B cell (primary cell): ENCODE measurements around the gene SMURF1. TPM values are rescaled to one million over a fixed set of nuclear protein-coding genes. Genes with fewer than 3 reads are reported as not detected.

Experiments used
- ATAC-seq: fragments of 200-7000 bp; cut with Tn5 transposase; one replicate; pipeline ENCODE4 v1.10.0; 2021; ENCODE audit warnings: low read depth, mild to moderate bottlenecking, moderate number of reproducible peaks, moderate library complexity
- CTCF ChIA-PET: fragments of 350-600 bp; sonication (Branson Sonifier 250); formaldehyde crosslinking; loops from one replicate; lab custom pipeline; 2021; ENCODE audit warnings: antibody characterized with exemption, inconsistent platforms; lab: Charles Lee
- POLR2A ChIA-PET: fragments of 350-600 bp; sonication (Branson Sonifier 250); formaldehyde crosslinking; loops from one replicate; lab custom pipeline; 2021; ENCODE audit warnings: antibody characterized with exemption; lab: Charles Lee
- DNase-seq: peaks from one replicate; pipeline ENCODE4 v3.0.0; 2013
- H2AFZ ChIP-seq: 2 replicates; pipeline ENCODE4 v1.6.1; 2012; ENCODE audit warnings: mild to moderate bottlenecking, low read depth, low read length; ENCODE audit not compliant: insufficient read depth, poor library complexity, severe bottlenecking
- H3K27ac ChIP-seq, 2 donors: 1 replicate in 1 of 2; 2 replicates in 1 of 2; pipeline ENCODE4 v1.5.1; 2012 to 2013; ENCODE audit warnings: low read length in 2 of 2, mild to moderate bottlenecking in 2 of 2, moderate library complexity in 1 of 2
- H3K27me3 ChIP-seq, 4 experiments: fragments of 200-600 bp in 1 of 4; sonication (generic) in 1 of 4; replicated peaks in 1 of 4; 1 replicate in 2 of 4; 2 replicates in 2 of 4; pipeline versions ENCODE4 v1.6.1 to v1.7.0; 2013 to 2016; ENCODE audit warnings: low read length in 3 of 4, mild to moderate bottlenecking in 2 of 4, mixed read lengths in 1 of 4, moderate library complexity in 1 of 4; ENCODE audit not compliant: insufficient read depth in 4 of 4, control insufficient read depth in 3 of 4; ENCODE audit errors: control extremely low read depth in 1 of 4
- H3K36me3 ChIP-seq, 2 experiments: replicated peaks in 1 of 2; 1 replicate in 1 of 2; 2 replicates in 1 of 2; pipeline versions ENCODE4 v1.6.1 to v1.7.1; 2013; ENCODE audit warnings: low read length in 1 of 2; ENCODE audit not compliant: insufficient read depth in 2 of 2, control insufficient read depth in 1 of 2; ENCODE audit errors: control extremely low read depth in 1 of 2, extremely low read depth in 1 of 2
- H3K4me1 ChIP-seq, 2 donors: fragments of 200-600 bp in 1 of 2; sonication (generic) in 1 of 2; 1 replicate in 1 of 2; 2 replicates in 1 of 2; pipeline versions ENCODE4 v1.5.1 to v1.6.1; 2013 to 2017; ENCODE audit warnings: low read length in 2 of 2; ENCODE audit not compliant: control insufficient read depth in 2 of 2, insufficient read depth in 2 of 2
- H3K4me2 ChIP-seq: replicated peaks from 2 replicates; pipeline ENCODE3; 2012; ENCODE audit warnings: mild to moderate bottlenecking, low read depth, low read length; ENCODE audit not compliant: poor library complexity, severe bottlenecking
- H3K4me3 ChIP-seq, 5 experiments: fragments of 200-600 bp in 1 of 5; sonication (generic) in 1 of 5; 1 replicate in 3 of 5; 2 replicates in 2 of 5; pipeline versions ENCODE4 v1.5.1 to v1.7.0; 2011 to 2016; ENCODE audit warnings: low read length in 4 of 5, mild to moderate bottlenecking in 4 of 5, low read depth in 2 of 5, control low read depth in 1 of 5, moderate library complexity in 1 of 5; ENCODE audit not compliant: insufficient read depth in 1 of 5; ENCODE audit errors: control extremely low read depth in 1 of 5, extremely low read depth in 1 of 5
- H3K79me2 ChIP-seq: fragments of 200-600 bp; sonication (generic); one replicate; pipeline ENCODE4 v1.6.0; 2016; ENCODE audit warnings: low read length; ENCODE audit not compliant: control insufficient read depth, insufficient read depth
- H3K9ac ChIP-seq: fragments of 200-600 bp; sonication (generic); 2 replicates; pipeline ENCODE4 v1.6.1; 2017; ENCODE audit warnings: mild to moderate bottlenecking, low read length, moderate library complexity
- H3K9me3 ChIP-seq, 3 donors: one replicate each; pipeline versions ENCODE4 v1.6.1 to v1.7.1; 2013; ENCODE audit warnings: low read length in 2 of 3; ENCODE audit not compliant: control insufficient read depth in 2 of 3, insufficient read depth in 1 of 3; ENCODE audit errors: control extremely low read depth in 1 of 3
- H4K20me1 ChIP-seq: 2 replicates; pipeline ENCODE4 v1.6.0; 2012; ENCODE audit warnings: mild to moderate bottlenecking, low read length; ENCODE audit not compliant: insufficient read depth, control insufficient read depth, poor library complexity, severe bottlenecking
- H3K27ac Mint-ChIP-seq: one replicate; pipeline ENCODE4 v1.8.0; 2021; ENCODE audit warnings: mixed read lengths
- H3K27me3 Mint-ChIP-seq: one replicate; pipeline ENCODE4 v1.8.0; 2021; ENCODE audit warnings: mixed read lengths
- H3K4me1 Mint-ChIP-seq: one replicate; pipeline ENCODE4 v1.8.0; 2021; ENCODE audit warnings: mixed read lengths
- H3K4me3 Mint-ChIP-seq: one replicate; pipeline ENCODE4 v1.8.0; 2021; ENCODE audit warnings: mixed read lengths
- H3K9me3 Mint-ChIP-seq: one replicate; pipeline ENCODE4 v1.8.0; 2022; ENCODE audit warnings: mixed read lengths; ENCODE audit not compliant: insufficient read depth
- EZH2 ChIP-seq: IDR thresholded peaks from 2 replicates; pipeline ENCODE4 v1.6.1; 2012; ENCODE audit warnings: borderline replicate concordance, low read depth, mild to moderate bottlenecking, moderate library complexity, low read length; ENCODE audit not compliant: insufficient read depth, poor library complexity, severe bottlenecking
- WGBS: methylation state at CpG from one replicate; pipeline ENCODE4 v1.1.5; 2013; ENCODE audit warnings: missing lambda C conversion rate; ENCODE audit not compliant: insufficient coverage; 5-methylcytosine and 5-hydroxymethylcytosine counted together
- intact Hi-C: fragments of 100-400 bp; cut with micrococcal nuclease; formaldehyde crosslinking; loops from one replicate; pipeline ENCODE4 v1.10.0; 2022
- polyA plus RNA-seq: library from polyadenylated mRNA; depleted of rRNA; stranded (reverse); fragments of >200 nt; gene quantifications from 2 replicates; pipeline ENCODE4 v1.2.3, GENCODE V29; 2012
- total RNA-seq, 2 donors: library from RNA; stranded (reverse); fragments of 120-200 nt in 1 of 2; gene quantifications; 1 replicate in 1 of 2; 2 replicates in 1 of 2; pipeline versions ENCODE4 v1.2.3 to v1.2.4, GENCODE V29; 2013 to 2022
- TF ChIP-seq, protein P1 (sequence below): fragments of 200-600 bp; IDR thresholded peaks from one replicate; pipeline ENCODE4 v1.8.0; 2022; ENCODE audit warnings: antibody characterized with exemption, mild to moderate bottlenecking

The SMURF1 gene
- total and polyA plus RNA-seq, 2 donors (not counting 1 experiment from before 2014, with no cell fraction given) = 7.5 to 28.6 TPM

DNA sequence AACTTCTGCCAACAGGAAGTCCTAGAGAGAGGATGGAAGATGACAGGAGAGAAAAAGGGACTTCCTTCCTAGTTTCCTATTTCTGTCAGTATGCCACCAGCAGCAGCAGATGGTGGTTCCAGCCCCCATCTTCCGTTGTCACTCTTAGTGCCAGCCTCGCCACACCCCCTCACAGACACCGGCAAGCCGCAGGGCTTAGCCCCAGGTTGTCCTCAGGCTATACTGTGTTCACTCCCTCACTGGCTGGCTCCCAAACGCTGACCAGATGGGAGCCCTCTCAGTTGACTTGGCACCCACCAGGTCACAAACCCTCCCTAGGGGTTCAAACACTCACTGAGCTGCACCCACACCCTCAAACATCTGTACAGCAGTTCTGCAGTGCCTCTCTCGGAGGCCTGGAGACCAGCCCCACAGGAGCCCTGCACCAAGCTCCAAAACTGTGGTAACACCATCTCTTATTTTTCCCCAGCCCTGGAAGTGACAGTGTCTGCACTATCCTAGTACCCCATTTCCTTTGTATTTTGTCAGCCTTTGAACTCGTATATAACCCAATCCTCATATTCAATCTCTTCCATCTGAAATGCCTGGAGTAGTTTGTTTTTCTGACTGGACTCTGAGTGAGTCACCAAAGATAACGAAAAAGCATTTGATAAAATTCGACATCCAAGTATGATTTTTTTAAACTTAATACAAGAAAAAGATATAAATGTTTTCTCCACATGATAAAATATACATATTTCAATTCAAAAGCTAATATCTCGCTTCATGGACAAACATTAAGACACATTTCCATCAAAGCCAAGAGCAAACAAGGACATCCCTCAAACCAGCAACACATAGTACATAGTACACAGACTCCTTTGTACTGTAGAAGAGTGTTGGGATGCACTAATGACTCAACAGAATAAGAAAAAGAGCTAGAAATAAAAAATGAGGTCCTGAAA is 34.5 kb downstream of the SMURF1 start:
- no peak overlapping the region for H2AFZ ChIP-seq
- peaks cover 20% of the 10 kb centered on the region for H4K20me1 ChIP-seq
- 21% methylated on average over 6 of the region's 10 CpGs for WGBS
- peak overlapping the region; percentile 31 for H3K9ac ChIP-seq
- H3K9me3 ChIP-seq = peaks cover 0 to 4% (median 0%) of the 10 kb centered on the region in 3 donors
- peak overlapping the region; percentile 53 for H3K4me2 ChIP-seq
- no peak for TF ChIP-seq EZH2
- TF ChIP-seq, protein P1, sequence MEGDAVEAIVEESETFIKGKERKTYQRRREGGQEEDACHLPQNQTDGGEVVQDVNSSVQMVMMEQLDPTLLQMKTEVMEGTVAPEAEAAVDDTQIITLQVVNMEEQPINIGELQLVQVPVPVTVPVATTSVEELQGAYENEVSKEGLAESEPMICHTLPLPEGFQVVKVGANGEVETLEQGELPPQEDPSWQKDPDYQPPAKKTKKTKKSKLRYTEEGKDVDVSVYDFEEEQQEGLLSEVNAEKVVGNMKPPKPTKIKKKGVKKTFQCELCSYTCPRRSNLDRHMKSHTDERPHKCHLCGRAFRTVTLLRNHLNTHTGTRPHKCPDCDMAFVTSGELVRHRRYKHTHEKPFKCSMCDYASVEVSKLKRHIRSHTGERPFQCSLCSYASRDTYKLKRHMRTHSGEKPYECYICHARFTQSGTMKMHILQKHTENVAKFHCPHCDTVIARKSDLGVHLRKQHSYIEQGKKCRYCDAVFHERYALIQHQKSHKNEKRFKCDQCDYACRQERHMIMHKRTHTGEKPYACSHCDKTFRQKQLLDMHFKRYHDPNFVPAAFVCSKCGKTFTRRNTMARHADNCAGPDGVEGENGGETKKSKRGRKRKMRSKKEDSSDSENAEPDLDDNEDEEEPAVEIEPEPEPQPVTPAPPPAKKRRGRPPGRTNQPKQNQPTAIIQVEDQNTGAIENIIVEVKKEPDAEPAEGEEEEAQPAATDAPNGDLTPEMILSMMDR = no peak
- DNase-seq (peak; percentile 16), ATAC-seq (no peak)
- Mint-ChIP-seq H3K27me3 (no peaks in the 10 kb centered on the region), H3K4me1 (peaks cover 53% of the 10 kb centered on the region), H3K9me3 (no peaks in the 10 kb centered on the region), H3K27ac (no peak overlapping the region), H3K4me3 (peak overlapping the region; percentile 14)
- ChIA-PET CTCF (no interaction called here), POLR2A (no interaction called here)
- no peaks in the 10 kb centered on the region for H3K27me3 ChIP-seq
- H3K36me3 ChIP-seq = peaks cover 0 to under 1% of the 10 kb centered on the region in 2 experiments
- H3K4me1 ChIP-seq = peaks cover 24 to 29% of the 10 kb centered on the region in 2 donors
- peaks cover 95% of the 10 kb centered on the region for H3K79me2 ChIP-seq
- H3K27ac ChIP-seq = no peak overlapping the region
- H3K4me3 ChIP-seq = no peak overlapping the region
- intact Hi-C loops = no loop called here

DNA sequence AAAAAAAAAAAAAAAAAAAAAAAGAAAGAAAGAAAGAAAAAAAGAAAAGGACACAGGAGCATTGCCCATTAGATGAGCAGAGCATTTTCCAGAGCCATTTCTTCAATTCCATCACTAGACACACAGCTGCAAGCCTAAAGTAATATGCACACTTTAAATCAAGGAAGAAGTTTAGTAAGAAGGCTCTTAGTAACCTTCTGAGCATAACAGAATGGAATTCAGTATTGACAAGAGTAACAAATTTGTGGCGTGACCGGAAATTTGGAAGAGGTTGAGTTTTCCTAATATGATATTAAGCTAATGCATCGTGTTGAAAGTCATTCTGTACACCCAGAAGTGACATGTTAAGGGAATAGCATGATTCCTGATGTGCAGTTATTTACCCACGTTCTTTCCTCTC is 35.3 kb downstream of the SMURF1 start:
- H4K20me1 ChIP-seq = peaks cover 20% of the 10 kb centered on the region
- H3K36me3 ChIP-seq = no peaks in the 10 kb centered on the region
- H3K79me2 ChIP-seq = peaks cover 94% of the 10 kb centered on the region
- TF ChIP-seq EZH2 = no peak
- TF ChIP-seq, protein P1 = no peak
- H3K9ac ChIP-seq = no peak overlapping the region
- no peak overlapping the region for H3K4me3 ChIP-seq
- Mint-ChIP-seq H3K27ac (no peak overlapping the region), H3K27me3 (no peaks in the 10 kb centered on the region), H3K9me3 (no peaks in the 10 kb centered on the region), H3K4me3 (no peak overlapping the region), H3K4me1 (peaks cover 60% of the 10 kb centered on the region)
- H2AFZ ChIP-seq = no peak overlapping the region
- H3K27ac ChIP-seq = no peak overlapping the region
- H3K4me2 ChIP-seq = peak overlapping the region; percentile 53
- intact Hi-C loops = no loop called here
- H3K9me3 ChIP-seq = peaks cover 0 to 3% (median 0%) of the 10 kb centered on the region in 3 donors
- ChIA-PET POLR2A (no interaction called here), CTCF (no interaction called here)
- H3K27me3 ChIP-seq = no peaks in the 10 kb centered on the region
- ATAC-seq = no peak
- DNase-seq = no peak
- peaks cover 24 to 29% of the 10 kb centered on the region in 2 donors for H3K4me1 ChIP-seq
- 92% methylated on average over 2 of the region's 4 CpGs for WGBS
